Brain microvascular endothelial cell (primary cell): ENCODE data around the gene CLSTN1.

Experiments used
- DNase-seq: peaks from one replicate; pipeline ENCODE4 v3.0.0-alpha.2; 2020
- H3K27ac ChIP-seq: fragments of 250-450 bp; sonication (Bioruptor Pico); 2 replicates; pipeline ENCODE4 v1.5.1; 2020; ENCODE audit warnings: mild to moderate bottlenecking, moderate library complexity
- H3K27me3 ChIP-seq: fragments of 250-450 bp; sonication (Bioruptor Pico); replicated peaks from 2 replicates; pipeline ENCODE4 v1.5.1; 2020; ENCODE audit warnings: mild to moderate bottlenecking
- H3K36me3 ChIP-seq: fragments of 250-450 bp; sonication (Bioruptor Pico); replicated peaks from 2 replicates; pipeline ENCODE4 v1.5.1; 2020; ENCODE audit warnings: mild to moderate bottlenecking
- H3K4me3 ChIP-seq: 2 replicates; pipeline ENCODE4 v1.5.1; 2011; ENCODE audit warnings: low read depth, mild to moderate bottlenecking, control low read depth, low read length, moderate library complexity
- CTCF ChIP-seq: IDR thresholded peaks from 2 replicates; pipeline ENCODE4 v1.5.1; 2011; ENCODE audit warnings: low read depth, mild to moderate bottlenecking, moderate library complexity, low read length, control low read depth, inconsistent platforms; ENCODE audit errors: missing control alignments
- in situ Hi-C: cut with HindIII; loops from 2 replicates; pipeline ENCODE4 v1.10.0; 2017; ENCODE audit warnings: low sequenced_read_pairs, low pct_ligation_motif_present

The CLSTN1 gene

GRCh38 chr1:9817734-9818133 is 6.0 kb downstream of the CLSTN1 start:
- in situ Hi-C loops: no loop called here
- no peaks in the 10 kb centered on the region for H3K27me3 ChIP-seq
- no peaks in the 10 kb centered on the region for H3K36me3 ChIP-seq
- H3K27ac ChIP-seq: no peak overlapping the region
- TF ChIP-seq CTCF: no peak
- H3K4me3 ChIP-seq: no peak overlapping the region
- DNase-seq: no peak

- Histone ChIP-seq H3K4me3 (no peak overlapping the region), H3K36me3 (no peaks in the 10 kb centered on the region), H3K27ac (no peak overlapping the region), H3K27me3 (no peaks in the 10 kb centered on the region)
- TF ChIP-seq CTCF: no peak
- no peak for DNase-seq
- in situ Hi-C loops: no loop called here
These were observed 7.6 kb downstream of the CLSTN1 start for GRCh38 chr1:9816199-9816598.

GRCh38 chr1:9815150-9815549 is 8.6 kb downstream of the CLSTN1 start:
- in situ Hi-C loops: no loop called here
- Histone ChIP-seq H3K4me3 (no peak overlapping the region), H3K36me3 (no peaks in the 10 kb centered on the region), H3K27me3 (no peaks in the 10 kb centered on the region), H3K27ac (no peak overlapping the region)
- no peak for TF ChIP-seq CTCF
- no peak for DNase-seq

GRCh38 chr1:9814619-9815018 is 9.1 kb downstream of the CLSTN1 start:
- Histone ChIP-seq H3K27ac (no peak overlapping the region), H3K4me3 (no peak overlapping the region), H3K27me3 (no peaks in the 10 kb centered on the region), H3K36me3 (no peaks in the 10 kb centered on the region)
- DNase-seq: no peak
- in situ Hi-C loops: no loop called here
- no peak for TF ChIP-seq CTCF

- in situ Hi-C loops: no loop called here
- TF ChIP-seq CTCF: no peak
- Histone ChIP-seq H3K27me3 (no peaks in the 10 kb centered on the region), H3K4me3 (no peak overlapping the region), H3K27ac (no peak overlapping the region), H3K36me3 (no peaks in the 10 kb centered on the region)
- DNase-seq: no peak
These were observed 12.4 kb downstream of the CLSTN1 start for GRCh38 chr1:9811239-9811966.

GRCh38 chr1:9809100-9809510 is 14.7 kb downstream of the CLSTN1 start:
- no peaks in the 10 kb centered on the region for H3K36me3 ChIP-seq
- no peak overlapping the region for H3K4me3 ChIP-seq
- H3K27ac ChIP-seq: no peak overlapping the region
- no peaks in the 10 kb centered on the region for H3K27me3 ChIP-seq
- TF ChIP-seq CTCF: no peak
- in situ Hi-C loops: no loop called here
- no peak for DNase-seq
